Retinal pigment epithelial cell (primary cell): ENCODE data around the gene PIK3CG.
"Not testable (repeated sequence)": the region's sequence is repeated elsewhere in the genome, so short reads cannot be mapped to it uniquely, and the experiment has no call there.

Experiments
- DNase-seq: peaks from one replicate; pipeline ENCODE4 v3.0.0-alpha.2; 2010; ENCODE audit warnings: low read depth
- H3K4me3 ChIP-seq: 2 replicates; pipeline ENCODE4 v1.5.1; 2011; ENCODE audit warnings: mild to moderate bottlenecking, low read length, control low read depth, moderate library complexity
- CTCF ChIP-seq: conservative IDR thresholded peaks from 2 replicates; pipeline ENCODE4 v1.5.1; 2011; ENCODE audit warnings: low read depth, low read length, control low read depth, inconsistent platforms

PIK3CG gene

GRCh38 chr7:106926892-106927291 is 61.8 kb downstream of the PIK3CG start:
- H3K4me3 ChIP-seq = no peak overlapping the region
- no peak for DNase-seq
- no peak for TF ChIP-seq CTCF

GRCh38 chr7:106927536-106927935 is 62.5 kb downstream of the PIK3CG start:
- no peak for TF ChIP-seq CTCF
- DNase-seq = no peak
- no peak overlapping the region for H3K4me3 ChIP-seq

GRCh38 chr7:106929616-106930015 is 64.5 kb downstream of the PIK3CG start:
- not testable (repeated sequence) for DNase-seq, H3K4me3 ChIP-seq

GRCh38 chr7:106936236-106936635 is 71.2 kb downstream of the PIK3CG start:
- DNase-seq = no peak
- TF ChIP-seq CTCF = no peak

GRCh38 chr7:106938122-106938521 is 73.0 kb downstream of the PIK3CG start:
- H3K4me3 ChIP-seq, DNase-seq: not testable (repeated sequence)

More at GRCh38 chr7:106936236-106936635, 71.2 kb downstream of the PIK3CG start:
- no peak overlapping the region for H3K4me3 ChIP-seq

- no peak for DNase-seq
- TF ChIP-seq CTCF = no peak
- H3K4me3 ChIP-seq = no peak overlapping the region
Measured at GRCh38 chr7:106938803-106939202, 73.7 kb downstream of the PIK3CG start.

- no peak overlapping the region for H3K4me3 ChIP-seq
- no peak for DNase-seq
- TF ChIP-seq CTCF = no peak
Measured at GRCh38 chr7:106944035-106944665, 79.1 kb downstream of the PIK3CG start.

GRCh38 chr7:106947244-106947728 is 82.2 kb downstream of the PIK3CG start:
- H3K4me3 ChIP-seq = no peak overlapping the region
- TF ChIP-seq CTCF = peak; percentile 83
- peak; percentile 42 for DNase-seq
